SH-SY5Y (cell line): ENCODE results near the gene TMED4.

ENCODE experiments used
- GATA2 ChIP-seq: IDR thresholded peaks from 2 replicates; pipeline ENCODE4 v1.6.1; 2011; ENCODE audit warnings: mild to moderate bottlenecking, low read depth, low read length
- GATA3 ChIP-seq: IDR thresholded peaks from 2 replicates; pipeline ENCODE4 v1.6.1; 2011; ENCODE audit warnings: low read depth, mild to moderate bottlenecking, low read length, moderate library complexity

- TF ChIP-seq GATA3 (no peak), GATA2 (no peak)
These were observed 16.8 kb downstream of the TMED4 start for GRCh38 chr7:44565097-44565794.
